HG03457 (cell line): ENCODE measurements around the gene TRMT1L.
"Not testable (repeated sequence)": the region's sequence is repeated elsewhere in the genome, so short reads cannot be mapped to it uniquely, and the experiment has no call there.

Experiments
- ATAC-seq: cut with Tn5 transposase; IDR thresholded peaks from one replicate; pipeline ENCODE4 v1.9.1; 2021; ENCODE audit warnings: moderate number of reproducible peaks; ENCODE audit not compliant: unreplicated experiment

Gene TRMT1L, protein sequence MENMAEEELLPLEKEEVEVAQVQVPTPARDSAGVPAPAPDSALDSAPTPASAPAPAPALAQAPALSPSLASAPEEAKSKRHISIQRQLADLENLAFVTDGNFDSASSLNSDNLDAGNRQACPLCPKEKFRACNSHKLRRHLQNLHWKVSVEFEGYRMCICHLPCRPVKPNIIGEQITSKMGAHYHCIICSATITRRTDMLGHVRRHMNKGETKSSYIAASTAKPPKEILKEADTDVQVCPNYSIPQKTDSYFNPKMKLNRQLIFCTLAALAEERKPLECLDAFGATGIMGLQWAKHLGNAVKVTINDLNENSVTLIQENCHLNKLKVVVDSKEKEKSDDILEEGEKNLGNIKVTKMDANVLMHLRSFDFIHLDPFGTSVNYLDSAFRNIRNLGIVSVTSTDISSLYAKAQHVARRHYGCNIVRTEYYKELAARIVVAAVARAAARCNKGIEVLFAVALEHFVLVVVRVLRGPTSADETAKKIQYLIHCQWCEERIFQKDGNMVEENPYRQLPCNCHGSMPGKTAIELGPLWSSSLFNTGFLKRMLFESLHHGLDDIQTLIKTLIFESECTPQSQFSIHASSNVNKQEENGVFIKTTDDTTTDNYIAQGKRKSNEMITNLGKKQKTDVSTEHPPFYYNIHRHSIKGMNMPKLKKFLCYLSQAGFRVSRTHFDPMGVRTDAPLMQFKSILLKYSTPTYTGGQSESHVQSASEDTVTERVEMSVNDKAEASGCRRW

DNA sequence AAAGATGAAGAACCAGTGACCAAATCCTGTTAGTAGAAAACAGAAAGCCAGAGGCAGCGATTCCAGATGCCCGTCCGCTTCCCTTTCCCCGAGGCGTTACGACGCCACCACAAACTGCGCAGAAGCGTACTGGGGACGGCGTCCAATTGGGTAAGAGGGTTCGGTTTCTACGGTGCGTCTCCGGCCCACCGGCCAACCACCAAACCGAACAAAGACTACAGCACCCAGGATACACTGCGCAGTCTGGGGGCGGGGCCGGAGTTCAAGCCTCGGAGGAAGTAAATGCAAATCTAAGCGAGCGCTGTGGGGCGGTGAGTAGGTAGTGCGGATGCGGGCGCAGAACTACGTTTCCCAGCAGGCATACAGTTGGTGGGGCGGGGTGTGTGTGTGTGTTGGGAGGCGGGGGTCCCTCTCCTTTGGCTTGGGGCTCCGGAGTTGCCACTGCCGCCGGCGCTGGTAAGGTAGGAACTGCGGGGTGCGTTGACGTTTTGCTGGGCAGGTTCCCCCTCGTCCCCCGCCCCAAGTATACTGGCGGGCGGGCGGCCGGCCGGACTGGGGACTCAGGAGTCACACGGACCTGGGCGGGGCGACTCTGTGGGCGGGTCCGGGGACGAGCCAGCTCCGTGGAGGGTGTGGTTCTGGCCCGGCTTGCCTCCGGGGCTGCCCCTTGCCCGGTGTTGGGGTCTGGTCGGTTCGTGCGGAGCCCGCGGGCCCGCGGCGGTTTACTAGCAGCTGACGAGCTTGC lies at the start of gene TRMT1L, which contains the start of gene SWT1:
TSS of gene TRMT1L (minus strand) at position 100 of the 745 bp plus-strand sequence. CDS start 241 bp downstream, outside the sequence.
TSS of gene SWT1 (plus strand) at position 314 of the 745 bp plus-strand sequence. CDS start 3,675 bp downstream, outside the sequence.
- ATAC-seq = peak; percentile 92

DNA sequence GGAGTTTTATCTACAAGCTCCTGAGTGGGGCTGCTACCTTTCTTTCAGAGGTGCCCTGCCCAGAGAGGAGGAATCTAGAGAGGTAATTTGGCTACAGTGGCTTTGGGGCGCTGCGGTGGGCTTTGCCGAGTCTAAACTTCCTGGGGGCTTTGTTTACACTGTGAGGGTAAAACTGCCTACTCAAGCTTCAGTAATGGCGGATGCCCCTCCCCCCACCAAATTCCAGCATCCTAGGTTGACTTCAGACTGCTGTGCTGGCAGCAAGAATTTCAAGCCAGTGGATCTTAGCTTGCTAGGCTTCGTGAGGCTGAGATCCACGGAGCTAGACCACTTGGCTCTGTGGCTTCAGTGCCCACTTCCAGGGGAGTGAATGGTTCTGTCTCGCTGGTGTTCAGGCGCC lies 44.1 kb upstream of the TRMT1L start:
- ATAC-seq = no peak

DNA sequence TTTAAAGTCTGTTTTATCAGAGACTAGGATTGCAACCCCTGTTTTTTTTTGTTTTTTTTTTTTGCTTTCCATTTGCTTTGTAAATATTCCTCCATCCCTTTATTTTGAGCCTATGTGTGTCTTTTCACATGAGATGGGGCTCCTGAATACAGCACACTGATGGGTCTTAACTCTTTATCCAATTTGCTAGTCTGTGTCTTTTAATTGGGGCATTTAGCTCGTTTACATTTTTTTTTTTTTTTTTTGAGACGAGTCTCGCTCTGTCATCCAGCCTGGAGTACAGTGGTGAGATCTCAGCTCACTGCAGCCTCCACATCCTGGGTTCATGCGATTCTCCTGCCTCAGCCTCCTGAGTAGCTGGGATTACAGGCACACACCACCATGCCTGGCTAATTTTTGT lies 42.0 kb upstream of the TRMT1L start:
- not testable (repeated sequence) for ATAC-seq

DNA sequence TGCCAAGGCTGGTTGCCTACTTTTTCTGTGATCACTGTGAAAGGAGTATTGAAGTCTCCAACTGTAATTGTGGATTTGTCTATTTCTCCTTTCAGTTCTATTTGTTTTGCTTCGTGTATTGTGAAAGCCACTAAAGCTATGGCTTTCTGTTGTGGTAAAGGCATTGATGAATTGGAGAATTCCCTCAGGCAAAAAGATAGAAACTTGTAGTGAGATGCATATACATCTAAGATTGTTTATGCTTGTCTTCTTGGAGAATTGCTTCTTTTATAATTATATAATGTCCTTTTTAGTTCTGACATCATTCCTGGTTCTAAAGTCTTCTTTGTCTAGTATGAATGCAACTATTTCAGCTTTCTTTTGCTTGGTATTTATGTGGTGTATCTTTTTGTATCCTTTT lies 37.0 kb upstream of the TRMT1L start:
- ATAC-seq = no peak

DNA sequence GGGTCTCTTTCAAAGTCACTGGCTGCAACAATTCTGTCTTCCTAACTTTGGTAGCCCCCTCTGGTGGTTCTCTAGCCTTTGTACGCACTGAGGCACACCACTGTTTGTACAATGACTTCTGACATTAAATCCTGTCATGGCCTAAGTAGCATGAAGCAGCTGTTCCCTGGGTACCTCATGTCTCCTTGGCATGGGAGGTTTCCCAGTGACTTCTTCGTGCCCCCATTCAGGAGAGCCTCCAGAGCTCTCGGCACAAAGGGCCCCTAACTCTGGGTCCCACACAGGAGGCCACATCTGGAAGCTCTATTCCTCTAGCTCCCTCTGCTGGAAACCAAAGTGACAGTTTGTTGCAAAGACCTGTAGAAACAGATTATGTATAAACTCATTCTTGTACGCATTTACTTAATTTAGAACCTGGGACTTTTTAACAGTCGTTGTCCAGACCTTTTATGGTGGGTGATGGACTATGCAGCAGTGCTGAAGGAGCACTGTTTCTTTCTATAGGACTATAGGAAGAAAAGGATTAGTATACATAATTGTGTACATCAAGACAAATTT lies 13.6 kb upstream of the TRMT1L start:
- peak; percentile 69 for ATAC-seq

DNA sequence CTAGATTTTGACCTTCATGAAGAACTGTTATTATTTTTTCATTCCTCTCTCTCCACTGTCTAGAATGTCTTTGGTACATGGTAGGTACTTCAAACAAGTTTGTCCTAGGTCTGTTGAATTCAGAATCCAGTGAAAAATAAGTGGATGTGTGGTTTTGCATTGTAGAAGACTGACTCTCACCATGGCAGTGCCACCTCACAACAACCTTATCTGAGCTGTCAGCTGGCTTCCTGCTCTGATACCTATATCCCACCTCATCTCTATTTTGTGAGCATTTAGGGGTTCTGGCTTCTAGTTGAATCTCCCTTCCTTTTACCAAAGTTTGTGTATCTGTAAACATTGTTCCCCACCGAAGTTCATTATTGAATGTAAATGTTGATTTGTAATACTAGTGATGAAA lies 9.4 kb upstream of the TRMT1L start:
- ATAC-seq = no peak

DNA sequence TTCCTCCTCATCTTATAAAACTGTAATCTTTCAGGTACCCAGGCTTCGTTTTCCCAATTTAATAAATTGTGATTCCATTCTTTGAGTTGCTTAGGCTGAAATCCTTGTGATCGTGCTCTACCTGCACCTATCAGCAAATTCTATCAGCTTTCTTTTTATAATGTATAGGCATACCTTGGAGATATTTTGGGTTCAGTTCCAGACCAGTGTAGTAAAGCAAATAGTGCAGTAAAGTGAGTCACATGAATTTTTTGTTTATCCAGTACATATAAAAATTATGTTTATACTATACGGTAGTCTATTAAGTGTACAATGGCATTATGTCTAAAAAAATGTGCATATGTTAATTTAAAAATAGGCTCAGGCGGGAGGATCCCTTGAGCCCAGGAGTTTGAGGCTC lies 5.7 kb upstream of the TRMT1L start:
- no peak for ATAC-seq

DNA sequence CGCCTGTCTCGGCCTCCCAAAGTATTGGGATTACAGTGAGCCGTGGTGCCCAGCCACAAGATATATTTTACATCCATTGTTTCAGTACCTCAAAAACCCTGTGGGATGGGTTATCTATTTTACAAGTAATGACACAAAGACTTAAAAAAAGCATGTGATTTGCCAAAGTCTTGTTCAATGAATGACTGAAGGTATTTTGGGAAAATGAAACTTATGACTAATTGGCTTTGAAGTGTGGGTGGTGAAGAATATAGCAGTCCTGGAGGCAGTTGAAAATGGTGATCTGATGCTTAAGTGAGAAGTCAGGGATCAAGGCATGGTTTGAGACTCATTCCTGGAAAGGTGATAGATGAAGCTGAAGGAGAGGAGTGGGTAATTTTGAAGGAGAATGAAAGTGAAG lies 3.2 kb upstream of the TRMT1L start:
- ATAC-seq = no peak

DNA sequence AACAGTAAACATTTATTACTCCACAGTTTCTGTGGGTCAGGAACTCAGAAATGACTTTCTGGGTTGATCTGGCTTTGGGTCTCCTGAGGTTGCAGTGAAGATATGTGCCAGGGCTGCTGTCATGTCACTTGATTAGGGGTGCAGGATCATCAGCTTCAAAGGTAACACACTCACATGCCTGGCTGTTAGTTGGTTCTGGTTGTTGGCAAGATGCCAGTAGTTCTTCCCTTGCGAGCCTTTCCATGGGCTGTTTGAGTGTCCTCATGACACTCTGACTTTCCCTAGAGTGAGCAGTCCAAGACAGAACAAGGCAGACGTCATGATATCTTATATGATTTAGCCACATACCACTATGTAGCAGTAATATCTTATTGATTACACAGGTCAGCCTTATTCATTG lies 2.0 kb upstream of the TRMT1L start:
- ATAC-seq = no peak

DNA sequence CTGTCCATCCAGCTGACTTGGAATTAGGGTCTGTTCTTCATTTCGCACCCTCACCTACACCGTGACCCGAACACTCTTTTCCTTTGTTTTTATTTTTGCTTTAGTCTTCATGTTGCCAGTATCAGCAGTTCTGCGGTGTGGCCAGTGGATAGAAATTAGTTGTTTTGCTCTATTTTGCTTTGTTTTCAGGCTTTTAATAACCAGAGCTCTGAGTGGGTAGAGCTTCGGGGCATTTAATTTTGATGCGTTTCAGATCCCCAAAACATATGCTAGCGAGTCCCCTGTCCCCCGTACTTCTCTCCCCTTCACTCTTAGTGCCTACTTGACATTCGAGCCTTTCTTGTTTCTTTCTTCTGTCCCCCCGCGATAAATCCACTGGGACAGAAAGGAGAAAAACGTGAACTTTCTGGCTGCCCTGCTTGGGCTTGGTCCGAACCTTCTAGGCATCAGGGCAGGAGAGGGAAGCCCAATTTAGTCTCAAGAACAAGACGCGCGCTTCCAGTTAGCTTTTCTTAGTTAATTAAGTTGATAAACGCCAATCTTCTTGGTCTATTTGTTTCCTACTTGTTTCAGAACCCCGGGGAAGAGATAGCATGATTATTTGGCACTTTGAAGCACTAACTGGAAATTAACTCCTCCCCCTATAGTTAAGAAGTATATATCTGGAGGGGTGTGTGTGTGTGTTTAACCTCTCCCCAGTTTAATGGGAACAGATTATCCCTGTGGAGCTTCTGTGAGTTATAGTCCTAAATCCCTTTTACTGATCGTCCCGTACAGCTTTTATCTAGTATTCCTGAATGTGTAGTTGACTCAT lies 1.1 kb upstream of the TRMT1L start:
- ATAC-seq = no peak

DNA sequence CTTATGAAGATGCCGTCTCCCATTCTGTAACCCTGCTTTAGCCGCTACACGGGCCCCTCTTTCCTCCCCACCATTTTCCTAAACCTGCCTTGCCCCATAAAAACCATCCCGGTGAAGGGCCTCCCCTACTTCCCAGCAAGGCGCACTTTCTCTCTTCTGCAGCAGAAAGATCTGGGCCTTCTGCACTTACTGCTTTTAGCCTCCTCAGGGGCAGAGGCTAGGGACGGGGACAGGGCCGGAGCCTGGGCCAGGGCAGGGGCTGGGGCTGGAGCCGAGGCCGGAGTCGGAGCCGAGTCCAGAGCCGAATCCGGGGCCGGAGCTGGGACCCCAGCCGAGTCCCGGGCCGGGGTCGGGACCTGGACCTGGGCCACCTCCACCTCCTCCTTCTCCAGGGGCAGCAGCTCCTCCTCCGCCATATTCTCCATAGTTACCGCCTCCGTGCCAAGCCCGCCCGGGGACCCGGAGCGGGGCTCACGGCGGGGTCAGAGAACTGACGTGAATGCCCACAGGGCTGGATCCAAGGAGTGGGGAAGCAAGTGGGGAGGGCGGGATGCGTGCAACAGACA lies 382 bp downstream of the TRMT1L start:
- ATAC-seq = peak; percentile 20

DNA sequence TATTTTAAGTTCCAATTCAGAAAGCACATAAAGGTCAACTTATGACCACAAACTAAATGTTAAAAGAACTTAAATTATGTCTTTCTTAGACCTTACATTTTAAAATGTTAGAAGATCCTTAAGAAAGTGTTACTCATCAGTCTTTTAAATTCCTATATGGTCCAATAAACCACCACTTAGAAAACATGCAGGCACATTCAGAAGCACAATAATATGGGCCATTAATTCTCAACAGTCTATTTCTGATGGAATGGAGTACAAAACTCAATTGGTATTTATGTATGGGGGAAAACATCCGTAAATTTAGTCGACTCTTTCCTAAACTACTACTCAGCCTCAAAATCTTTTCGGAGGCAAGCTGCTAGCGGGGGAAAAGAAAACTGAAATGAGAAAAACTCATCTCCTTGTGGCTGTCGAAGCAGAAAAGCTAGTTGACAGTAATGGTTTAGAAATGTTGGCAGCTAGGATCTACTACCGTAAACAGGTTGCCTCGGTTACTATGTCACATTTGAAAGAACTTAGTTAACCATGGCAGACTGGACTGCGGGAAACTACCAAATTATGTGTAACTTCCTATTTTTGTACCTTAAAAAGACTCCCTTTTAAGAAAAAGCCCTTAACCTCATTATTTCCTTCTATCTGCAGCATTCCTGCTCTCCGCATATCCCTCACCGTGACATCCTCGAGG lies 1.0 kb downstream of the TRMT1L start:
- no peak for ATAC-seq

DNA sequence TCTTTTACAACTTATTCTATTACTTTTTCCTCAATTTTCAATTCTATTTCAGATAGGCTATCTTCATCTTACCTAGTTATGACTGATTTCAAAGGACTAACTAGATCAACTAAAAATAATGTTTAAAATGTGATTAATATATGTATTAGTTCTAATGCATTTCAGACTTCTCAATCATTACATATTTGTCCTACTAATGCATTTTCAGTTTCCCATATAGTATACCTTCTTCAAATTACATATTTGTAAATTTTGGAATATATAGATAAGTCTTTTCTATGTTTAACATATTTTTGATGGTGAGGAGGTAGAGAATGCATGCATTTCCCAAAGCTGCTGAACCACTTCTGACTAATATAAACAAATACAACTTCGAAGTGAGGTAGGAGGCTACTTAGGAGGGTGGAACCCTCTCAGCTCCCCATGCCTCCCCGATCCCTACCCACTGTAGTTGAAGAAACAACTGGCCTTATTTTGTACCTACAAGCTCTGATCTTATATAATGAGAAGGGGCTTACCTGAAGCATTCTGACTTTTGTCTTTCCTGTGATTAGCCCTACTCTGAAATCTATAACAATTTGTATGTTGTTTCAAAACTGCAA lies 1.7 kb downstream of the TRMT1L start:
- no peak for ATAC-seq

DNA sequence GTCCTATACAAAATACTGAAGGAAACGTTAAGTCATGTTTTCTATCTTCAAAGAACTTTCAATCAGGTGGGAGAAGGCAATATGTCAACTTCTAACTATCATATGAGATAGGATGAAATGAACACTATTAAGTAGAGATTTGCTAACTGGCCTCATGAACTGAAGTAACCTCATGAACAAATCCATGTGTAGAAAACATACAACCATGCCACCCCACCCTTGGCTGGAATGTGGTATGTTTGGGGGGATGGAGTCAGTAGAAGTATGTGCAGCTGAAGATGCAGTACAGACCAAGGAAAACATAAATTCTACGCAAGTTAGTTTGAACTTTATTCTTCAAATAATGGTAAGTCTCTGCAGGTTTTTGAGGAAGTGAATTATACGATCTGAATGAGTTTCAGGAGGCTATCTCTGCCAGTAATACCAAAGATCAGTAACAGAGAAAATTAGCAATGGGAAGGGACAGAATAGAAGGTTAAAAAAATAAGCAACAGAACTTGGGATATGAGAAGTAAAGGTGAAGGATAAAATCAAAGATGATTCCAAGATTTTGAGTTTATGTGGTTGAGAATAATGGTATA lies 4.5 kb downstream of the TRMT1L start:
- no peak for ATAC-seq

DNA sequence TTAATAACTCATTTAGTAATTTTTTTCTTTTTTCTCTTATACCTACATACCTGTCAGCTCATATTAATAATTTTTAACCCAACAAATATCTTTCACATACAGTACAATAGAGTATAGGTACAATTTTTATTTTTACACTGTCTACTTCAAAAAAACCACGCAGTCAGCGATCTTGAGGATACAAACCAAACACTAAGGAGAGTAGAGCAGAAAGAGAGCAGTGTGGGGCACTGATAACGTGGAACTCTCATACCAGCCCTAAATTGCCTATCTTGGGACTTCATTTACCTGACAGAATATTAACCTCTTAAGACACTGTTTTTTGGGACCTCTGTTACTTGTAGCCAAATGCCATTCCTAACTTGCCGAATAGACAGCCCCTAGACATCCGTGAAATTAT lies 5.5 kb downstream of the TRMT1L start:
- ATAC-seq = no peak

DNA sequence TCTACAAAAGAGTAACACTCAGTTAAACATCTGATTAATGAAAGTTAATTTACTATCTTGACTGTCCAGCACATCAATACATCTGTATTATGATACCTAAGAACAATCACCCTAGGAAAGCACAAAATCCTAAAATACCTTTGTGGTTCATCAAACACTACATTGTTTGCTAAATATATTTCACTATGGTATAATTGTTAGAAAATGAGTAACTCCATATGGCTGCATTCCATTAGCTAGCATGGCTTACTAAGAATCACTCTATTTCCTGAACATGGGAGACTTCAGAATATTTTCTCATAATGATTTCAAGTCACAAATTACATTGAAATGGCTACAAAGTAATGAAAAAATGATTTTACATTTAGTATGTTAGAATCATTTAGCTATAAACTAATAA lies 12.5 kb downstream of the TRMT1L start:
- ATAC-seq = no peak

DNA sequence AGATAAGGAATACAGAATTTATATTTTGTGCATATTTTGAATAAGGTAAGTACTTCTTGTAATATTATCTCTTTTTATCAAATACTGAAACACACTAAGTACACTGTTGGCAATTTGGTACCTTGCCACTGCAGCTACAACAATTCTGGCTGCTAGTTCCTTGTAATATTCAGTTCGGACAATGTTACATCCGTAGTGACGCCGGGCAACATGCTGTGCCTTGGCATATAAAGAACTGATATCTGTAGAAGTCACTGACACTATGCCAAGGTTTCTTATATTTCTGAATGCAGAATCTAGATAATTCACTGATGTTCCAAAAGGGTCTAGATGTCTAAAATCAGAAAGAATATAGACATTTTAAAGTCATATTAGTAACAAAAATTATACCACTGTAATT lies 17.5 kb downstream of the TRMT1L start:
- no peak for ATAC-seq

DNA sequence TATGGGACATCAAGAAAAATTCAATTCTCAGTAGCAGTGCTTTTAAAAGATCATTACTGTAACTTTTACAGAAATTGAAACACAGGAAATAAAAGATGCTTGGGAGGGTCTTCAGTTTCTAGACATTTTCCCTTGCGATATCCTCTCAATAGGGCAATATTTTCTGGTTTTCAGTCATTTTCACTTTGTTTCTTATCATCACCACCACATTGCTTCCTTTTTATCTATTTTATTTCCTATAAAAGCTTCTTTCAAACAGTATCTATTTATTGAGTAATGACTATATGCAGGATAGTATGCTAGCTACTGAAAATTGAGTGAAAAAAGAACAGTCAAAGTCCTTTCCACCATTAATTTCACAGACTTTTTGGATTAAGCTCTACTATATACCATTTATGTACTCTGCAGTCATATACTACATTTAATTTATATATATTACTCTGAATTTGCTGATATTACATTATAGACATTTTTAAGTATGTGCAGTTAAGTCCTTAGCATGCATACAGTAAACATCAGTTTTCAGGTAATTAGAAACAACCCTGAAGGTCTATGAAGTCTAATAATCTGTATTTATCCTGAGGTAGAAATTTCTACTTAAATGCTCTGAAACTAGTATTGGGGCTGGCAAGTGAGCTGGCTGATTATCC lies 18.7 kb downstream of the TRMT1L start:
- no peak for ATAC-seq
